Left ventricle myocardium inferior (tissue), 1 donor: ENCODE results near the gene SCN11A. TPM values are rescaled to one million over a fixed set of nuclear protein-coding genes. Genes with fewer than 3 reads are reported as not detected.
A peak's percentile ranks its signal among the peaks of the same experiment; 100 is the strongest.

Source experiments
- DNase-seq: peaks from one replicate; pipeline ENCODE4 v3.0.0-alpha.2; 2020
- H3K27ac ChIP-seq: fragments of 200-600 bp; replicated peaks from 2 replicates; pipeline ENCODE4 v1.8.0; 2021
- H3K27me3 ChIP-seq: fragments of 200-600 bp; 2 replicates; pipeline ENCODE4 v1.8.0; 2021; ENCODE audit warnings: low read depth
- H3K36me3 ChIP-seq: fragments of 200-600 bp; 2 replicates; pipeline ENCODE4 v1.8.0; 2021
- H3K4me1 ChIP-seq: fragments of 200-600 bp; 2 replicates; pipeline ENCODE4 v1.8.0; 2021
- H3K4me3 ChIP-seq: fragments of 200-600 bp; 2 replicates; pipeline ENCODE4 v1.8.0; 2021; ENCODE audit warnings: mild to moderate bottlenecking, moderate library complexity
- H3K9me3 ChIP-seq: fragments of 200-600 bp; replicated peaks from 2 replicates; pipeline ENCODE4 v1.8.0; 2021
- intact Hi-C: fragments of 100-400 bp; cut with micrococcal nuclease; formaldehyde crosslinking; loops from one replicate; pipeline ENCODE4 v1.11.0; 2022
- total RNA-seq: library from RNA; stranded (reverse); fragmentation: NEBNext Ultra II Directional; extraction: Animal tissue kit (Norgen Biotek cat#: 25700); gene quantifications from one replicate; pipeline ENCODE4 v1.2.1, GENCODE V29; 2021
- TF ChIP-seq, protein P1 (sequence below): fragments of 200-600 bp; IDR thresholded peaks from 2 replicates; pipeline ENCODE4 v1.8.0; 2021; ENCODE audit warnings: antibody characterized with exemption, mild to moderate bottlenecking, borderline replicate concordance
- donor health status: DM: no; HTN: yes; CAD: no; lungs with severe emphysema.

The SCN11A gene
- total RNA-seq, 1 donor from 2014 or later: 0.05 TPM

DNA sequence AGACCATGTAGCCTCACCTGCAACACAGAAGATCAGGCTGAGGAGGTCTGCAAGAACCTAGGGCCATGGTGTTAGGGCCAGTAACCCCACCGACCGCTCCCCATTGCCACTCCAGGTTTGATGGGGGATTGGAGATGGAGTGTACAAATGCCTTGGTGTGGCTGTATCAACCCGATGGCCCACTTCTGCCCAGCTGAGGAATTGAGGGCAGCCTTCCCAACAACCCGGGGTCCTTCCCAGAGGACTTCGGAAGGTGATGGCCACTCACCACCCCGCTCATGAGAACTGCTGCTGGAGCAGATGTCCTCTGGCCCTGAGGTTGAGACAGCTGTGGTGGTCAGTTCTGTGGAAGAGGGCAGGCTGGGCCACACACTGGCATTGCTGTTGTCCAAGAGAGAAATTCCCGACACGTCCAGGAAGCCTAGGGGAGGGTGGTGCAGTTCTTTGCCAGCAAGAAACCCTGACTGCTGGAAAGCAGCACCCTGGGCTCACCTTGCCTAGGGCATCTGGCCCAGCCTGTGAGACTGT, 46.8 kb upstream of the SCN11A start:
- intact Hi-C loops: no loop called here
- Histone ChIP-seq H3K4me3 (no peak overlapping the region), H3K9me3 (no peaks in the 10 kb centered on the region), H3K4me1 (peaks cover 59% of the 10 kb centered on the region), H3K27me3 (no peaks in the 10 kb centered on the region), H3K36me3 (peaks cover 76% of the 10 kb centered on the region), H3K27ac (no peak overlapping the region)
- no peak for DNase-seq
- TF ChIP-seq, protein P1, sequence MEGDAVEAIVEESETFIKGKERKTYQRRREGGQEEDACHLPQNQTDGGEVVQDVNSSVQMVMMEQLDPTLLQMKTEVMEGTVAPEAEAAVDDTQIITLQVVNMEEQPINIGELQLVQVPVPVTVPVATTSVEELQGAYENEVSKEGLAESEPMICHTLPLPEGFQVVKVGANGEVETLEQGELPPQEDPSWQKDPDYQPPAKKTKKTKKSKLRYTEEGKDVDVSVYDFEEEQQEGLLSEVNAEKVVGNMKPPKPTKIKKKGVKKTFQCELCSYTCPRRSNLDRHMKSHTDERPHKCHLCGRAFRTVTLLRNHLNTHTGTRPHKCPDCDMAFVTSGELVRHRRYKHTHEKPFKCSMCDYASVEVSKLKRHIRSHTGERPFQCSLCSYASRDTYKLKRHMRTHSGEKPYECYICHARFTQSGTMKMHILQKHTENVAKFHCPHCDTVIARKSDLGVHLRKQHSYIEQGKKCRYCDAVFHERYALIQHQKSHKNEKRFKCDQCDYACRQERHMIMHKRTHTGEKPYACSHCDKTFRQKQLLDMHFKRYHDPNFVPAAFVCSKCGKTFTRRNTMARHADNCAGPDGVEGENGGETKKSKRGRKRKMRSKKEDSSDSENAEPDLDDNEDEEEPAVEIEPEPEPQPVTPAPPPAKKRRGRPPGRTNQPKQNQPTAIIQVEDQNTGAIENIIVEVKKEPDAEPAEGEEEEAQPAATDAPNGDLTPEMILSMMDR: no peak

DNA sequence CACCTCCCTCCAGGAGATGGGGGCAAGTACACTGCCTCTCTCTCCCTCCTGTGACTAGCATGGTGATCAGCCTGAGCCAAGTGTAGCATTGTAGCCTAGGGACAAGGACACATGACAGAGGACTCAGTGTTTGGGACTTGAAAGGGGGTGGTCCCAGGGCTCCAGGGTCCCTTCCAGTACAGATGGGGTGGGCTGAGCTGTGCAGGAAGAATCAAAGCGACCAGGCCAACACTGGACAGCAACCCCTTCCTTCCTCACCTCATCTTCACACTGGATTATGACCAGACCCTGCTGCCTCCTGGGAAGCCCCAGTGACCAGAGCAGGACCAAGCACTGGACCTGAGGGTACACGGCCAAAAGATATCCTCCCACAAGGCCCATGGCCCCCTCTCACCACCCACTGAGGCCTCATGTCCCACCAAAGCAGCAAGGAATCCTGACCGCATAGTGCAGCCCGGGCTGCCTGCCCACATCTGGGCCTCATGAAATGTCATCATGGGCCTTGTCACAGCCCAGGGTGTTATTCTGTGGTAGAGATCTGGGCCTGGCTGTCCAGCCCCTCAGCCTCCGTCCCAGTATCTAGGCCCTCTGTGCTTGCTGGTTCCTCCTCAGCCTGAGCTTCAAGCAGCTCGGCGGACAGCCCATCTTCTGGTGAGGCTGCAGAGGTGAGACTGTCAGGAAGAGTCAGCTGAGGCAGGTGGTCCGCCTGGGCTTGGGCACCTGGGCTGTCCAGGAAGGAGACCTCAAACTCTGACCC, 46.1 kb upstream of the SCN11A start:
- H3K36me3 ChIP-seq: peaks cover 82% of the 10 kb centered on the region
- no peaks in the 10 kb centered on the region for H3K27me3 ChIP-seq
- H3K4me1 ChIP-seq: peaks cover 52% of the 10 kb centered on the region
- TF ChIP-seq, protein P1: no peak
- no peak overlapping the region for H3K4me3 ChIP-seq
- H3K9me3 ChIP-seq: no peaks in the 10 kb centered on the region
- intact Hi-C loops: no loop called here
- H3K27ac ChIP-seq: no peak overlapping the region
- no peak for DNase-seq

DNA sequence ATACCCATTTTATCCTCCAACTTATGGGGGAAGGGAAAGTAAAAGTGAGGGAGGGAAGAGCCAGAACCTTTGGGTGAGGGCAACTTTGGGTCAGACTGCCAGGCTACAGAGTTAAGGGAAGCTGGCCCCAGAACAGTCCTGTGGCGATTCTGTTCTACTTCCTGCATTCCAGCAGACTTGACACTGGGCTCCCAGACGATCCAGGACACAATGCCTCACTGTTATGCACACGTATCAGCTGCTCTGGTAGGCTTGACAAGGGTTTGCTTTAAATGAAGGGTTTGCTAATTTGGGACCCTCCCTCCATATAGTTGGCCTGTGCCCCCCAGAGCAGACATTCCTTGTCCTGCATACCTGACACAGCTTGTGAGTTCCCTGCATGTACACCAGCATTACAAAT, 45.0 kb upstream of the SCN11A start:
- Histone ChIP-seq H3K9me3 (no peaks in the 10 kb centered on the region), H3K27me3 (no peaks in the 10 kb centered on the region), H3K36me3 (peaks cover 93% of the 10 kb centered on the region), H3K4me3 (no peak overlapping the region), H3K4me1 (peaks cover 44% of the 10 kb centered on the region), H3K27ac (peak overlapping the region; percentile 57)
- DNase-seq: no peak
- intact Hi-C loops: no loop called here
- TF ChIP-seq, protein P1: no peak

DNA sequence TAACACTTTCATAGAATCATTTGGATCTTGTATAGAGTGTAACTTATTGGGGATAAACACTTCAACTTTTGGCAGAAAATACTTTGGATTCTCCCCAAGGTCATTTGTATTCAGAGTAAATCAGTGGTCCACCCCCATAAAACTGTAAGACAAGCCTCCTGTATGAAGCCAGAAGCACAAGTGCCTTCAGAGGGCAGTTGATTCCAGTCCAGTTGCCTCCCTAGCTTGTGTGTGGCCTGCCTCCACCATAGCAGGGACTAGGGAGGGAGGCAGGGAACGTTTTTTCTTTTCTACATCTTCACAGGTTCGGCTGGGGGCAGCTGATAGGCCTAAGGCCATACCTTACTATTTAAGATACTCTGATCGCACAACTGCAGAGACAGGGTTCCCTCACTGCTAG, 44.0 kb upstream of the SCN11A start:
- Histone ChIP-seq H3K36me3 (peaks cover 100% of the 10 kb centered on the region), H3K27ac (peak overlapping the region; percentile 57), H3K4me3 (no peak overlapping the region), H3K9me3 (no peaks in the 10 kb centered on the region), H3K4me1 (peaks cover 37% of the 10 kb centered on the region), H3K27me3 (no peaks in the 10 kb centered on the region)
- intact Hi-C loops: no loop called here
- TF ChIP-seq, protein P1: no peak
- no peak for DNase-seq

DNA sequence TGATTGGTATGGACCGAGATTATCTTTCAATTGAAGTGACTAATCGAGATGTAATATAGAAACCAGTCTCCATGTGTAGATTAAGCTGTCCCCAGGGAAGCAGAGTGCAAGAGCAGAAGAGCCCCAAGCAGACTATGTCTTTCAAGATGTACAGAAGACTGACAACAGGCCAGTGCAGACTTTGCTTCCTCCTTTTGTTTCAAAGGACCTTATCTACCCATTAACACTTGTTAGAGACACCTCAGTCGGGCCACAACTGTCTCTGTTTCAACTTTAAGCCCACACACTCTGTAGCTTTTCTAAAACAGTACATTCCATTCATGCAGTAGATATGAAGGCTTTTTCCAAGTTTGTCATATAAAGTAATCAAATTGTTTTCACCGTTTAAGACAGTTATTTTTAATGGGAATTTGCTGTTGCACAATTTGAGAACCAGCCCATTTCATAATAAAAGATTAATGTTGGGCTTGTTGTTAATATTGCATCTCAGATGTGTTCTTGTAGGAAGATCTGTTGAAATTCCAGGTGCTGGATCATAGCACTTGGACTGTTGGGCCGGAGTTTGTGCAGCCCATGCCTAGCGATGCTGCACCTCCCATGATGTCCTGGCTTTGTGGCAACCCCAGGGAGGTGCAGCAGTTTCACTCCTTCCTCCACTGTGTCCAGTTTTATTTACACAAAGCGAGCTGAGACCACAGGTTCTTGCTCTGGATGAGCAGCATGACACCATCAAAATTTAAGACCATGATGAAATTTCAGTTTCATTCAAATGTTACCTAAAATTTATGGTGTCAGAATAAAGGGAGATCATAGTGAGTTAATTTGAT, 43.3 kb upstream of the SCN11A start:
- Histone ChIP-seq H3K27me3 (no peaks in the 10 kb centered on the region), H3K27ac (no peak overlapping the region), H3K4me3 (no peak overlapping the region), H3K4me1 (peaks cover 37% of the 10 kb centered on the region), H3K9me3 (no peaks in the 10 kb centered on the region), H3K36me3 (peaks cover 100% of the 10 kb centered on the region)
- intact Hi-C loops: no loop called here
- TF ChIP-seq, protein P1: no peak
- DNase-seq: no peak
